LNCaP clone FGC (cell line): Measurements from ENCODE around the gene AEN.

Source experiments
- DNase-seq: peaks from one replicate; pipeline ENCODE4 v3.0.0-alpha.2; 2011; ENCODE audit warnings: low read depth
- H3K4me3 ChIP-seq: 2 replicates; pipeline ENCODE4 v1.5.1; 2011; ENCODE audit warnings: mild to moderate bottlenecking, low read depth, low read length, control low read depth
- CTCF ChIP-seq: IDR thresholded peaks from 2 replicates; pipeline ENCODE4 v1.5.1; 2012; ENCODE audit warnings: mild to moderate bottlenecking; ENCODE audit not compliant: control insufficient read depth, insufficient read depth; ENCODE audit errors: extremely low read depth

Gene AEN

GRCh38 chr15:88625943-88626741 is 5.0 kb downstream of the AEN start:
- no peak for TF ChIP-seq CTCF
- no peak for DNase-seq
- H3K4me3 ChIP-seq: no peak overlapping the region

GRCh38 chr15:88627463-88627862 is 6.3 kb downstream of the AEN start:
- no peak for DNase-seq
- H3K4me3 ChIP-seq: no peak overlapping the region
- TF ChIP-seq CTCF: no peak

- TF ChIP-seq CTCF: no peak
- DNase-seq: no peak
- H3K4me3 ChIP-seq: no peak overlapping the region
Measured at GRCh38 chr15:88628018-88628654, 7.0 kb downstream of the AEN start.

- no peak overlapping the region for H3K4me3 ChIP-seq
- no peak for DNase-seq
- no peak for TF ChIP-seq CTCF
Measured at GRCh38 chr15:88629071-88629470, 7.9 kb downstream of the AEN start.

- no peak overlapping the region for H3K4me3 ChIP-seq
- DNase-seq: no peak
- no peak for TF ChIP-seq CTCF
Measured at GRCh38 chr15:88630141-88630721, 9.1 kb downstream of the AEN start.

GRCh38 chr15:88630798-88631463 is 9.8 kb downstream of the AEN start:
- no peak overlapping the region for H3K4me3 ChIP-seq
- TF ChIP-seq CTCF: no peak
- no peak for DNase-seq
